Measurements from ENCODE around the gene MRPS35. TPM values are rescaled to one million over a fixed set of nuclear protein-coding genes. Genes with fewer than 3 reads are reported as not detected.

The MRPS35 gene
- total RNA-seq, 2 experiments from 2014 or later, result 33.9 to 45.5 TPM

DNA sequence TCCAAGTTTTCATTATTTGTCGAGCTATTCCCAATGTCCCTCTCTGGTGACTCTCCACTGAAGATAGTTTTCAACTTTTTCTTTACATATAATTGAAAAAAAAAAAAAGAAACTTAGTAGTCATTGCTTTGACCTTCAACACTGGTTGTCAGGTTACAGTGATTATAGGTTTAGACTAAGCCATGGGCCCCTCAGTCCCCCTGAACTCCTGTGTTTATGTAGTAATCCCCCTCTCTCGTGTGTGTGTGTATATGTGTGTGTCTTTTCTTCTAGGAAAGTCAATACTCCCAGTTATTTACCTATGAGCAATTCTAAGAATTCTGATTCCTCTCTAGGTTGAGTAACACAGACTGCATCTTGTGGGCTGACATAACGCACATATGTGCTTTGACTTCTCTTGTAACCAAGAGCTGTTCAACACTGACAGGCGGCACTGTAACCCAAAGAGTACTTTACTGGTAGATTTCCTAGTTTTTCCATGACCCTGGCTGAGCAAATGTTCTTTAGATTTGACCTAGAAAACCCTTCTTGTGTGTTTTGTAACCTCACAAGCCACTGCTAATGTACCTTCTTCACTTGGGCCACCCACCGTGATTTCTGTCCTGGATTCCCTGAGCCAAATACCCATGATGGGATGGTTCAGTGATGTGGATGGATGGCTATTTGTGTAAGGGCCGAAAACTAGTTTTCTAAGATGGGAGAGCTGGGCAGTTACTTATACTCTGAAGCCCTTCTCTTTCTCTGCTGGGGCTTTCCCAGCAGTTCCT lies 84.4 kb downstream of the MRPS35 start:
- no TSS peak for BruUV-seq (replicated peaks)
- POLR2A ChIA-PET, result interaction anchor here (0.7 to 1.7 kb wide), 5 partner anchors 10 to 1831 kb away, joined by 3 to 5 read pairs (median 3); no protein-coding TSS in a partner anchor

DNA sequence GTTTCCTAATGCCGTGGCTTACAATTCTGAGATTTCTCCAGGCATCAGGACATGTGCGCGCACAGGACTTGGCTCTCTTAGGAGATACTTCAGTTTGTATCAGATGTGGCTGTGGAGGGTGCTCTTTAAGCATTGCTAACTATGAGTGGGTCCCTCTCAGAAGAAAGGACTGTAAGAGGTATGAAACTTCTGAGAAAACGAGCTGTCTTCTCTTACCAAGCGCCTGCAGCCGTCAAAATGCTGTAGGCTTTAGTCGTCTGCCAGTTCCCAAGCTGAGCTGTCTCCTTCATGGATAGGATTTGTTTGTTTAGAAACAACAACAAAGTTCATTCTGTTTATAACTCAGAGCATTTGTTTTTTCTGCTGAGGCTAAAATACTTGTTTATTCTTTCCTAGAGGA lies 85.5 kb downstream of the MRPS35 start:
- POLR2A ChIA-PET, result interaction anchor here (0.5 to 1.7 kb wide), 3 partner anchors 12 to 54 kb away, joined by 3 to 5 read pairs (median 4); no protein-coding TSS in a partner anchor
- Histone ChIP-seq H3K79me2 (ENCODE audit: insufficient read depth, low read depth, low read length) (no peaks in the 10 kb centered on the region), H3K27ac (ENCODE audit: low read depth, low read length, poor library complexity, severe bottlenecking) (no peak overlapping the region), H3K9me2 (ENCODE audit: insufficient read depth, low read length) (no peaks in the 10 kb centered on the region), H3K4me2 (ENCODE audit: low read length) (no peak overlapping the region), H4K20me1 (ENCODE audit: insufficient read depth, low read length) (no peaks in the 10 kb centered on the region; the same call in 1 of the 2 replicates), H3K4me3 (ENCODE audit: low read depth, low read length, poor library complexity, severe bottlenecking) (no peak overlapping the region), H2AFZ (ENCODE audit: low read length) (no peak overlapping the region), H3K36me3 (ENCODE audit: insufficient read depth, low read length) (peaks cover 67% of the 10 kb centered on the region), H3K4me1 (ENCODE audit: insufficient read depth, low read length, poor library complexity, severe bottlenecking) (no peaks in the 10 kb centered on the region), H3K9me3 (ENCODE audit: low read length) (no peaks in the 10 kb centered on the region)
- intact Hi-C loops (cut with micrococcal nuclease; ENCODE audit: unreplicated experiment), result no loop called here
- no TSS peak for BruUV-seq (replicated peaks)
- DNase-seq (ENCODE audit: low spot score), result no peak
- TF ChIP-seq, protein P1, sequence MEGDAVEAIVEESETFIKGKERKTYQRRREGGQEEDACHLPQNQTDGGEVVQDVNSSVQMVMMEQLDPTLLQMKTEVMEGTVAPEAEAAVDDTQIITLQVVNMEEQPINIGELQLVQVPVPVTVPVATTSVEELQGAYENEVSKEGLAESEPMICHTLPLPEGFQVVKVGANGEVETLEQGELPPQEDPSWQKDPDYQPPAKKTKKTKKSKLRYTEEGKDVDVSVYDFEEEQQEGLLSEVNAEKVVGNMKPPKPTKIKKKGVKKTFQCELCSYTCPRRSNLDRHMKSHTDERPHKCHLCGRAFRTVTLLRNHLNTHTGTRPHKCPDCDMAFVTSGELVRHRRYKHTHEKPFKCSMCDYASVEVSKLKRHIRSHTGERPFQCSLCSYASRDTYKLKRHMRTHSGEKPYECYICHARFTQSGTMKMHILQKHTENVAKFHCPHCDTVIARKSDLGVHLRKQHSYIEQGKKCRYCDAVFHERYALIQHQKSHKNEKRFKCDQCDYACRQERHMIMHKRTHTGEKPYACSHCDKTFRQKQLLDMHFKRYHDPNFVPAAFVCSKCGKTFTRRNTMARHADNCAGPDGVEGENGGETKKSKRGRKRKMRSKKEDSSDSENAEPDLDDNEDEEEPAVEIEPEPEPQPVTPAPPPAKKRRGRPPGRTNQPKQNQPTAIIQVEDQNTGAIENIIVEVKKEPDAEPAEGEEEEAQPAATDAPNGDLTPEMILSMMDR (conservative IDR thresholded peaks at IDR 0.05; ENCODE audit: low read length), result no peak
- TF ChIP-seq EZH2phosphoT487 (IDR thresholded peaks at IDR 0.05; ENCODE audit: borderline replicate concordance, low read depth, low read length), result no peak
- CTCF ChIA-PET (ENCODE audit: unreplicated experiment), result no interaction called here

More for the DNA sequence above, 84.4 kb downstream of the MRPS35 start:
- Histone ChIP-seq H3K4me3 (ENCODE audit: low read depth, low read length, poor library complexity, severe bottlenecking) (no peak overlapping the region), H3K79me2 (ENCODE audit: insufficient read depth, low read depth, low read length) (0 out of 2 replicates have a peak, but pooled peaks cover 2% of the 10 kb centered on the region), H3K36me3 (ENCODE audit: insufficient read depth, low read length) (peaks cover 72% of the 10 kb centered on the region), H3K4me1 (ENCODE audit: insufficient read depth, low read length, poor library complexity, severe bottlenecking) (no peaks in the 10 kb centered on the region), H3K27ac (ENCODE audit: low read depth, low read length, poor library complexity, severe bottlenecking) (no peak overlapping the region), H4K20me1 (ENCODE audit: insufficient read depth, low read length) (peaks cover 2% of the 10 kb centered on the region; the same call in 1 of the 2 replicates), H3K9me2 (ENCODE audit: insufficient read depth, low read length) (no peaks in the 10 kb centered on the region), H3K4me2 (ENCODE audit: low read length) (no peak overlapping the region), H3K9me3 (ENCODE audit: low read length) (no peaks in the 10 kb centered on the region), H2AFZ (ENCODE audit: low read length) (no peak overlapping the region)
- DNase-seq (ENCODE audit: low spot score), result no peak
- TF ChIP-seq EZH2phosphoT487 (IDR thresholded peaks at IDR 0.05; ENCODE audit: borderline replicate concordance, low read depth, low read length), result no peak
- TF ChIP-seq, protein P1 (conservative IDR thresholded peaks at IDR 0.05; ENCODE audit: low read length), result no peak
- intact Hi-C loops (cut with micrococcal nuclease; ENCODE audit: unreplicated experiment), result no loop called here
- CTCF ChIA-PET (ENCODE audit: unreplicated experiment), result no interaction called here

All from OCI-LY7 (cell line).